HG02970 (cell line): ENCODE results near the gene MYO15A.

Experiments used
- ATAC-seq: cut with Tn5 transposase; IDR thresholded peaks from one replicate; pipeline ENCODE4 v1.9.1; 2021; ENCODE audit warnings: mild to moderate bottlenecking, moderate library complexity, moderate number of reproducible peaks; ENCODE audit not compliant: unreplicated experiment, low FRiP score

MYO15A gene, protein sequence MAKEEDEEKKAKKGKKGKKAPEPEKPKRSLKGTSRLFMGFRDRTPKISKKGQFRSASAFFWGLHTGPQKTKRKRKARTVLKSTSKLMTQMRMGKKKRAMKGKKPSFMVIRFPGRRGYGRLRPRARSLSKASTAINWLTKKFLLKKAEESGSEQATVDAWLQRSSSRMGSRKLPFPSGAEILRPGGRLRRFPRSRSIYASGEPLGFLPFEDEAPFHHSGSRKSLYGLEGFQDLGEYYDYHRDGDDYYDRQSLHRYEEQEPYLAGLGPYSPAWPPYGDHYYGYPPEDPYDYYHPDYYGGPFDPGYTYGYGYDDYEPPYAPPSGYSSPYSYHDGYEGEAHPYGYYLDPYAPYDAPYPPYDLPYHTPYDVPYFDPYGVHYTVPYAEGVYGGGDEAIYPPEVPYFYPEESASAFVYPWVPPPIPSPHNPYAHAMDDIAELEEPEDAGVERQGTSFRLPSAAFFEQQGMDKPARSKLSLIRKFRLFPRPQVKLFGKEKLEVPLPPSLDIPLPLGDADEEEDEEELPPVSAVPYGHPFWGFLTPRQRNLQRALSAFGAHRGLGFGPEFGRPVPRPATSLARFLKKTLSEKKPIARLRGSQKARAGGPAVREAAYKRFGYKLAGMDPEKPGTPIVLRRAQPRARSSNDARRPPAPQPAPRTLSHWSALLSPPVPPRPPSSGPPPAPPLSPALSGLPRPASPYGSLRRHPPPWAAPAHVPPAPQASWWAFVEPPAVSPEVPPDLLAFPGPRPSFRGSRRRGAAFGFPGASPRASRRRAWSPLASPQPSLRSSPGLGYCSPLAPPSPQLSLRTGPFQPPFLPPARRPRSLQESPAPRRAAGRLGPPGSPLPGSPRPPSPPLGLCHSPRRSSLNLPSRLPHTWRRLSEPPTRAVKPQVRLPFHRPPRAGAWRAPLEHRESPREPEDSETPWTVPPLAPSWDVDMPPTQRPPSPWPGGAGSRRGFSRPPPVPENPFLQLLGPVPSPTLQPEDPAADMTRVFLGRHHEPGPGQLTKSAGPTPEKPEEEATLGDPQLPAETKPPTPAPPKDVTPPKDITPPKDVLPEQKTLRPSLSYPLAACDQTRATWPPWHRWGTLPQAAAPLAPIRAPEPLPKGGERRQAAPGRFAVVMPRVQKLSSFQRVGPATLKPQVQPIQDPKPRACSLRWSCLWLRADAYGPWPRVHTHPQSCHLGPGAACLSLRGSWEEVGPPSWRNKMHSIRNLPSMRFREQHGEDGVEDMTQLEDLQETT (N-terminal part only)

DNA sequence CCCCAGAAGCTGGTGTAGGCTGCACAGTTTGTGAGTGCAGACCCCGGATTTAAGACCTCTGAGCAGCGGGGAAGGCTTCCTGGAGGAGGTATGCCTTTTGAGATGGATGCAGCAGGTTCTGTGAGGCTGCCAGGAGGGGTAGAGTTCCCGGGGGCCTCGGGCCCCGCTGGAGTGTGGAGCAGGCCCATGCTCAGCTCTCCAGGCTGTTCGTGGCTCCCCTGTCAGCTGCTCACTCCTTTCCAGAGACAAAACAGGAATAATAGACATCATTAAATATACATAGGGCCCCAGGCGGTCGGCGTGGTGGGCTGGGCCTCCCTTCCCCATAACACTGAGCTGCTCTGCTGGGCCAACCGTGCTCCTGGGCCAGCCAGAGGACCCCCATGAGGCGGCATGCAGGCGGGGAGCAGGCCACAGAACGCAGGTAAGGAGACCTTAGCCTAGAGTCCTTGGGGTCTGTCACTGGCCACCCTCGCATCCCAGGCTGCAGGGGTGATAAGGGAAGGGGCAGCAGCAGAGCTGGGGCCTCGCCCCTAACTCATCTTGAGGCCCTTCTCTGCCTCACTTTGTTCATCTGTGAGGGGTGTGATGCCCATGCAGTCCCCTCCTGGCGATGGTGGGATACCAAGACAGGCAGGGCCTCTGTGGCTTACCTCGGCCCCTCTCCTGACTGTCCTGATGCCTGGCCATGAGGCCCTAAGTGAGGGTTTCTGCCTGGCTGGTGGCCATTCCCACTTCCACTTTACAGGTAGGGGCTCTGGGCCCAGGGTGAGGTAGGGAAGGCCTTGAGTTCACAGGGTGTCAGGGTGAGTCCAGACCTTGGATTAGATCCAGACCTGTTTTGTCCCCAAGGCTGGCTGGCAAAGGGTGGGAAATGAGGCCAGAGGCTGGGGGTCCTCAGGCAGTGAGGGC lies at the start of gene MYO15A:
TSS of gene MYO15A (plus strand) at position 356 of the 912 bp plus-strand sequence. CDS start 10,045 bp downstream, outside the sequence.
- ATAC-seq: no peak

DNA sequence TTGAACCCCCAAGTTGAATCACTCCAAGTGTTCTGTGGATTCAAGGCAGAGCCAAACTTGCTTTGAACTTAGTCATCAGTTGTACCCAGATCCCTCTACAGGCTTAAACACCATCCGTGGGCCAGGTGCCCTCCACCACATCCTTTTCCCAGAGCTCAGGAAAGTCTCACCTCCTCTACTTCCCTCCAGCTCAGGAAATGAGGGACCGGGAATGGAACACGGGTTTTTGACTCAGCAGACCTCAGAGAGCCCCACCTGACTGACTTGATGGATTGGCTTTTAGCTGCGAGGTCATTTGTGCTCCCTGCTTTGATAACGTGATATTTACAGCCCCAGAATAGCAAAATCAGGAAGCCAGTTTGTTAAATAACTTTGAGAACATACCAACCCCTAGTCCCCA lies 49.3 kb upstream of the MYO15A start:
- no peak for ATAC-seq

GRCh38 chr17:18064053-18064452 lies 44.5 kb upstream of the MYO15A start:
- ATAC-seq: no peak

DNA sequence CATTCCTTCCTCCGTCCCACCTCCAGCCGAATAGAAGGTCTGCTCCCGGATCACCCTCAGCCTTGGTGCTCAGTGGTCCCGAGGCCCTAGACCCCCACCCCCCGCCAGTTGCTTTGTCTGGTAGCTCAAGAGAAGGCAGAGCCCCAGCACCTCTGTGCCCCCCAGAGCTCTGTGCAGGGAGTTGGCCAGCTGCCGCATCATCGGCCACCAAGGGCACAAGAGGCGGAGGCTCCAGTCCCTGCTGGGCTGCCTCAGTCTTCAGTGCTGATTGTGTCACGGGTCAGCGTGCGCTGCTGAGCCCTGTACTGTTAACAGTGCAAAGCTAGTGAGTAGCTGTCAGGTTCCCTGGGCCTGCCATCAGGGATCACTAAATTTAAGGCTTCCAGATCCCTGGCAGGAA lies 43.0 kb upstream of the MYO15A start:
- no peak for ATAC-seq

- no peak for ATAC-seq
Observed at GRCh38 chr17:18066866-18067265, 41.7 kb upstream of the MYO15A start.

DNA sequence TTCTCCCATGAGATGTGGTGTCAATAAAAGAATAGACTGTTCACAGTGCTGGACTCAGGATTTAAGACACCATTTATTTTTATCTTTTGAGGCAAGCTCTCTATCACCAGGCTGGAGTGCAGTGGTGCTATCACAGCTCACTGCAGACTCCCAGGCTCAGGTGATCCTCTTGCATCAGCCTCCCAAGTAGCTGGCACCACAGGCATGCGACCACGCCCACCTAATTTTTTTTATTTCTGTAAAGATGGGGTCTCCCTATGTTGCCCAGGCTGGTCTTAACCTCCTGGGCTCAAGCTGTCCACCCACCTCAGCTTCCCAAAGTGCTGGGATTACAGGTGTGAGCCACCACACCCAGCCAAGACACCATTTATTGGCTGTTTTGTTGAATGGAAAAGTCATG lies 39.5 kb upstream of the MYO15A start:
- ATAC-seq: no peak

GRCh38 chr17:18070861-18071340 lies 37.7 kb upstream of the MYO15A start:
- no peak for ATAC-seq

DNA sequence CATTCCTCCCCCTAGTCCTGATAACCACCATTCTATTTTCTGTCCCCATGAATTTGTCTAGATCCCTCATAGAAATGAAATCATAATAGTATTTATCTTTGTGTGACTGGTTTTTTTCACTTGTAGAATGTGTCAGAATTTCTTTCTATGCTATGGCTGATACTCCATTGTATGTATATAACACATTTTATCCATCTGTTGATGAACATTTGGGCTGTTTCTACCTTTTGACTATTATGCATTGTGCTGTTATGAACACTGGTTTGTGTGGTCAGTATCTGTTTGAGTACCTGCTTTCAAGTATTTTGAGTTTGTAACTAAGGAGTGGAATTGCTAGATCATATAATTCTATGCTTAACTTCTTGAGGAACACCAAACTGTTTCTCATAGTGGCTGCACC lies 36.8 kb upstream of the MYO15A start:
- no peak for ATAC-seq

GRCh38 chr17:18074566-18075272 lies 33.8 kb upstream of the MYO15A start:
- no peak for ATAC-seq

- no peak for ATAC-seq
Observed at GRCh38 chr17:18076936-18077335, 31.6 kb upstream of the MYO15A start.

- ATAC-seq: no peak
Observed at GRCh38 chr17:18079543-18079942, 29.0 kb upstream of the MYO15A start.

DNA sequence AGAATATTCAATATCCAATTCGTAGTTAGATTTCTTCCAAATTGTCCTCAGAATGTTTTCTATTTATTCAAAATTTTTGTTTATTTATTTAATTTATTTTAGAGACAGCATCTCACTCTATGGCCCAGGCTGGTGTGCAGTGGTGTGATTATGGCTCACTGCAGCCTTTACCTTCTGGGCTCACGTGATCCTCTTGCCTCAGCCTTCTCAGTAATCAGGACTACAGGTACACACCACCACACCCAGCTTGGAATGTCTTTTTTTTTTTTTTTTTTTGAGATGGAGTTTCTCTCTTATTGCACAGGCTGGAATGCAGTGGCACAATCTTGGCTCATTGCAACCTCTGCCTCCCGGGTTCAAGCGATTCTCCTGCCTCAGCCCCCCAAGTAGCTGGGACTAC lies 24.3 kb upstream of the MYO15A start:
- no peak for ATAC-seq

DNA sequence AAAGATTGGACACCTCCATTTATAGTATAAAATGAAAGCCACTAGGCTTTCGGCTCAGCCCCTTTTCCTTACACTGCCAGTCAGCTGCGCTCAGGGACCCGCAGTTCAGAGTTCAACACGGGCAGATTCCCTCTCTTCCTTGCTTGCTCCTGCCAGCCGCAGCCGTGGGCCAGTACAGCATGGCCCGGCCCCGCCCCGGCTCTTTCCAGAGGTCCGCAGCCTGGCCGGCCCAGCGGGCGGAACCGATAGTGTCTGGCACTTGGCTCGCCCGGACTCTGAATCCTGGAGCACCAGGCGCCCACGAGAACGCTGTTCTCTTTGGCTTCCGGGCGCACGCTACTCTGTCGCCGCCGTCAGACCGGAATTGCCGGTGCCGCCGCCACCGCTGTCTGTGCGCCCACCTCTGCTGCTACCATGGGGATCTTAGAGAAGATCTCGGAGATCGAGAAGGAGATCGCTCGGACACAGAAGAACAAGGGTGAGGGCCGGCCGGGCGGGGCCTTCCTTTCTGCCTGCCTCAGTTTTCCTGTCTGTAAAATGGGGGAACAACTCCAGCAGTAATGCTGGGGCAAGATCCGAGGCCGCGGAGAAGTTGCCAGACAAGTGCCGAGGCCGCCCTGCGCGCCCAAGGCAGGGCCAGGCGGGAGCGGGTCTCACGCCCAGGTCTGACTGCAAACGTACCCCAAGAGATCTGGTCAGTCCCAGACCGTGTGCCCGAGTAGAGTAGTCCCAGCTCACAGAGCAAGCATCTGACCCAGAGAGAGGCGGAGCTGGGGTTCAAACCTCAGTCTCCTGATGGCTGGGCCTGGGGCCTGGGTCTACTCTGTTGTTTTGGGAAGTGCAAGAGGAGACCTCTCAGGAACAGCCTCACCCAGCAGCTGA lies 20.7 kb upstream of the MYO15A start, which contains the start of gene DRG2:
TSS of gene DRG2 (plus strand) at position 339 of the 882 bp plus-strand sequence. CDS start at position 415, 76 bp downstream.
- peak; percentile 87 for ATAC-seq

DNA sequence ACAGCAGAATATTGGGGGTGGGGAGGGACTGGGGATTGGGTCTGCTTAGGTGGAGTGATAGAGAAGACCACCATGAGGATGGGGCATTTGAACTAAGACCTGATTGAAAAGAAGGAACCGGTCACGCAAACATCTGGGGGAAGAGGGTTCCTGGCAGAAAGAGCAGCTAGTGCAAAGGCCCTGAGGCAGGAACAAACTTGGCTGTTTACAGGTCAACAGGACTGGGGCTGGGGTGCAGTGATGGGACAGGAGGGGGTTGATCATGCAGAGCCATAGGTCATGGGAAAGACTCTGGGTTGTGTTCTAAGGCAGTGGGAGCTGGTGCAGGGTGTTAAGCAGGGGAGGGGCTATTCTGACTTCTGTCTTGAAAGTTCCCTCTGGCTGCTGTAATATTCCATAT lies 18.9 kb upstream of the MYO15A start:
- ATAC-seq: no peak

DNA sequence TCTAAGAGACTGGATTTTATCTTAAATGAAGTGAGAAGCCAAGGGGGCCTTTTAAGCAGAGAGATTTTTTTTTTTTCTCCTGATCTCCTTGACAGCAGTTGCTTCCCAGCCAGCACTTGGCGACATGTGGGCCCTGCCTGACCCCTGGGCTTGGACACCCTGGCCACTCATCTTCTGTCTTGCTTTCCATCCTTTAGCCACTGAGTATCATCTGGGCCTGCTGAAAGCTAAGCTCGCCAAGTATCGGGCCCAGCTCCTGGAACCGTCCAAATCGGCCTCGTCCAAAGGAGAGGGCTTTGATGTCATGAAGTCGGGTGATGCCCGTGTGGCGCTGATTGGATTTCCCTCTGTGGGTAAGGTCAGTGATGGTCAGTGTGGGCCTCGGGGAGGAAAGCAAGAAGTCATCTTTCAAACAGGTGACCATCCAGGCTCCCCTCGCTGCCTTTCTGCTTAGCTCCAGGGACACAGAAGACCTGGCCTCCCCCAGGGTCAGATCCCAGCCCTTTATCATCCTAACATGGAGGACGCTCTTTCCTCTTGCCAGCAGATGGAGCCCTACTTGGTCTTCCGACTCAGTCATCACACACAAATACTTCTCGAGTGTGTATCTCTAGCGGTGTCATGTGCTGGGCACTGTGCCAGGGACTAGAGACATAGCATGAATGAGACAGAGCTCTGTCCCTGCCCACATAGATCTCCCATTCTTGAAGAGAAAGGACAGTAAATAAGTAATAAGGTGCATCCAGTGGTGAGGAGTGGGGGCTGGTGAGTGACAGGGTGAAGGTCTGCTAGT lies 14.7 kb upstream of the MYO15A start:
- ATAC-seq: no peak

DNA sequence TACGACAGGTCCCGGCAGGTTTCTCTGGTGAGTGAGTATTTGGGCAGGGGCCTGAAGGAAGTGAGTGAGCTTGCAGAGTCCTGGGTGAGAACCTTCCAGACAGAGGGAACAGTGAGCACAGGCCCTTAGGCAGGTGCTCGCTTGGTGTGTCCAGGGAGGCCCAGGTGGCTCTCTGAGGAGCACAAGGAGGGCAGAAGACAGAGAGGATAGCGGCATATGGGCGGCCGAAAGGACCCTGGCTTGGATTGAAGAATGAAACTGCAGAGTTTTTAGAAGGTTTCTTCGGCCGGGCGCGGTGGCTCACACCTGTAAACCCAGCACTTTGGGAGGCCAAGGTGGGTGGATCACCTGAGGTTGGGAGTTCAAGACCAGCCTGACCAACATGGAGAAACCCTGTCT lies 14.1 kb upstream of the MYO15A start:
- ATAC-seq: no peak

- ATAC-seq: no peak
Observed at GRCh38 chr17:18099516-18099915, 9.0 kb upstream of the MYO15A start.
